Left kidney (tissue), 8 donors: ENCODE results near the gene TBXAS1. TPM values are rescaled to one million over a fixed set of nuclear protein-coding genes. Genes with fewer than 3 reads are reported as not detected.

Source experiments
- DNase-seq: peaks from one replicate; pipeline ENCODE4 v3.0.0-alpha.2; 2013
- long read RNA-seq, 8 donors: transcript quantifications; one replicate each; lab custom pipeline, GENCODE V29; 2026
- polyA plus RNA-seq: library from polyadenylated mRNA; unstranded; fragments of 120-200 nt; gene quantifications from one replicate; pipeline ENCODE4 v1.2.1, GENCODE V29; 2013; ENCODE audit not compliant: insufficient read length

The TBXAS1 gene
- polyA plus RNA-seq, result 35.8 TPM
- long read RNA-seq, donor 1, partial matches to known transcripts, result 0 of 3 reads
- long read RNA-seq, donor 1, other reads (novel, unspliced or antisense), result 0 of 3 reads
- long read RNA-seq, donor 2, partial matches to known transcripts, result 0 of 1 reads
- long read RNA-seq, donor 2, other reads (novel, unspliced or antisense), result 0 of 1 reads
- long read RNA-seq, donor 3, partial matches to known transcripts, result 0 of 4 reads
- long read RNA-seq, donor 3, other reads (novel, unspliced or antisense), result 0 of 4 reads
- long read RNA-seq, donor 4, result 0 reads
- long read RNA-seq, donor 5, partial matches to known transcripts, result 0 of 6 reads
- long read RNA-seq, donor 5, other reads (novel, unspliced or antisense), result 0 of 6 reads
- long read RNA-seq, donor 6, partial matches to known transcripts, result 0 of 5 reads
- long read RNA-seq, donor 6, other reads (novel, unspliced or antisense), result 0 of 5 reads
- long read RNA-seq, donor 7, partial matches to known transcripts, result 0 of 5 reads
- long read RNA-seq, donor 7, other reads (novel, unspliced or antisense), result 0 of 5 reads
- long read RNA-seq, donor 8, partial matches to known transcripts, result 0 of 1 reads
- long read RNA-seq, donor 8, other reads (novel, unspliced or antisense), result 0 of 1 reads

DNA sequence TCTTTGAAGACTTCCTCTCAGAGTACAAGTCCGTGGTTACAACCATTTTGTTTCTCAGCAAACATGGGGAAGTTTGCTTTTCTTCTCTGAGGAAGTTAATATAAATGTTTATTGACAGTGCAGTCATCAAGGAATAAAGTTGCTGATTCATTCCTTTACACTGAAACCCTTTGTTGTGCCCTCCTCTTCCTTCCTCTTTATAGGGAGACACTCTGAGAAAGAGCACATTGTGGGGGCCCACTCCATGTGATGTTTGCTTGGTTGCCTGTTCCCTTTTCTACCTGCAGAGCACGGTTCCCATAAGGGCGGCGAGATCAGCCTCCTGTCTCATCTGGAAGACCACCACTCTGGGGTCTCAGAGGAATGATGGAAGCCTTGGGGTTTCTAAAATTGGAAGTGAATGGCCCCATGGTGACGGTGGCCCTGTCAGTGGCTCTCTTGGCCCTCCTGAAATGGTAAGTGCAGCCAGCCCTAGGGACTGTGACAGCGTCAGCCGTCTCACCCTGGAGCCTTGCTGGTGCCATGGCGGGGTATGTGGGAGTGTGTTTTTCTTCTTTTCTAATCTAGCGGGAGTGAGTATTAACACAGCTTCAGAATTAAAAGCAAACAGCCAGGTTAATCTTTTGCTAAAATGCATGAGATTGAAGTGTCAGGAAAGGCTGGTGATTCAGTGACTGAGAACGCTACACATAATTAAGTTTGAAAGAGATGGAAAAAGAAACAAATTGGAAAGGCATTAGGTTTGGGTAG is at the start of gene TBXAS1:
TSS of gene TBXAS1 (plus strand) at position 240 of the 750 bp plus-strand sequence. CDS start at position 367, 127 bp downstream.
- peak; percentile 82 for DNase-seq

DNA sequence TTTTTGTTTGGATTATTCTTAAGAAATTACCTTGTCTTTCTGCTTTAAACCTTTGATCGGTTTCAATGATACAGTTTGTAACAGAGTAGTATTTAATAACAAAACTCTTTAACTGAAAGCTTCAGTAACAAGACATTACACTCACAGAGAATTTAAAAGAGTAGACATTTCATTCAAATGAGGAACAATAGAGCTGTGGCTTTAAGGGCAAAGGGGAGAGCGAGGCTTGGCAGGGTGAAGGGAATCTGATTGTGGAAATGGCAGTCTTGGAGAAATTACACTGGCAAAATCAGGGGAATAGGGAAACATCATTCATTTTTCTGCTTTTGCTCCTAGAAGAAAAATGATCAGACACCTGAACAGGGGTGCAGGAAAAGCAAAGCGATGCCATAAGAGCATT is 46.1 kb upstream of the TBXAS1 start:
- DNase-seq, result no peak

DNA sequence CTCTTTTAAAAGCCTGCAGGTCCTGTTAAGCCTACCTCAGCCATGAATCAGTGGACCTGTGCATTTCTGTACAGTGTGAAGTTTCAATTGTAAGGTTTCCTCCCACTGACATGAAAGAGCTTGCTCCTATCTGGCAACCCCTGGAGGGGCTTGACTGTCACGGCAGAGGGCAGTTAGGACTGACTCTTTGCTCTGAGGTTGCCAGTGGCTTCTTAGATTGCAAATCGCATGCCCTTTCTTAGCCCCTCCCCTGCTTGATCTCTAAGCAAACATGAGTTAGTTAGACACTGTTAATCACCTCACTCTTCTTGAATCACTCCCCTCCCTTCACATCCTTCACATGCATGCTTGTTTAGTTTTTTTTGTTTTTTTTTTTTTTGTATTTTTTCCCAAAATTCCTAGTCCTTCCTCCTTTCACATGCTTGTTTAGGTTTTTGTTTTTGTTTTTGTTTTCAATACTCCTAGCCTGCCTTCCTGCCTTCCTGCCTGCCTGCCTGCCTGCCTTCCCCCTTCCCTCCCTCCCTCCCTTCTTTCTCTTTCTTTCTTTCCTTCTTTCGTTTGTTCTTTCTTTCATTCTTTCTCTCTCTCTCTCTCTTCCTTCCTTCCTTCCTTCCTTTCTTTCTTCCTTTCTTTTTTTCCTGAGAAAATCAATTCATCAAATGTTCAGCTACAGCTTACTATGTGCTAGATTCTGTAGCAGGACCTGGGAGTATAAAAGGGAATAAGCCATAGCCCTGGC is 45.2 kb upstream of the TBXAS1 start:
- DNase-seq, result no peak

DNA sequence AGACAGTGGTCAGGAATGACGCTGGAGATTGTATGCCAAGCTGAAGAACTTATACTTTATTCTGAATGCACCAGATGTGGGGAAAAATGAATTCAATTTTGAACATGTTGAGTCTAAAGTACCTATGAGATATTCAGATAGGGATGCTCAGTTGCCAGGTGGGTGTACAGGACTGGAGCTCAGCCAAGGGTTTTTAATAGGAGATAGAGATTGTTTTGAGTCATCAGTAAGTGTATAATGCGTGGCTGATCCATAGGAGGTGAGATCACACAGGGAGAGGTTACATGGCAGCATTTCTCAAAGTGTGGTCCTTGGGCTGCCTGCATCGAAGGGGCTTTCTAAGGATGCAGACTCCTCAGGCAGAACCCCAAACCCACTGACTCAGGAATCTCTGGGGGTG is 44.4 kb upstream of the TBXAS1 start:
- DNase-seq, result no peak

- DNase-seq, result no peak
These were observed 37.7 kb upstream of the TBXAS1 start for GRCh38 chr7:139791316-139791715.

- no peak for DNase-seq
These were observed 31.5 kb upstream of the TBXAS1 start for GRCh38 chr7:139797607-139798006.

DNA sequence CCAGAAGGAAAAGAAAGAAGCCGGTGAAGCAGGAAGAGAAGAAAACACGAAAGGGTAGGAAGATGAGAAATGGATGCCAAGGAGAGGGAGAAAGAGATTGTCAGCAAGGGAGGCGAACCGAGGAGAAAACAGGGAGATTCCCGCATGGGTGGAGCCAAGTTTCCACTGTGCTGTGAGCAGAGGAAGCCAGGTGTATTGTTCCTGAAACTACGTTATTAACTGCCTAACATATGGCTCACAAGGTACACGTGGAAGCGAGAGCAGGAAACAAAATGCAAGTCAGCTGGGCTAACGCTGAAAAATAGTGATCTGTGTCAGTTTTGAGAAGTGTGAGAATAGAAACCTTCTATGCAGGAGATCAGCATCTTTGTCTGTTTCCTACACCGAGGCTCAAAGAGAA is 30.8 kb upstream of the TBXAS1 start:
- no peak for DNase-seq

DNA sequence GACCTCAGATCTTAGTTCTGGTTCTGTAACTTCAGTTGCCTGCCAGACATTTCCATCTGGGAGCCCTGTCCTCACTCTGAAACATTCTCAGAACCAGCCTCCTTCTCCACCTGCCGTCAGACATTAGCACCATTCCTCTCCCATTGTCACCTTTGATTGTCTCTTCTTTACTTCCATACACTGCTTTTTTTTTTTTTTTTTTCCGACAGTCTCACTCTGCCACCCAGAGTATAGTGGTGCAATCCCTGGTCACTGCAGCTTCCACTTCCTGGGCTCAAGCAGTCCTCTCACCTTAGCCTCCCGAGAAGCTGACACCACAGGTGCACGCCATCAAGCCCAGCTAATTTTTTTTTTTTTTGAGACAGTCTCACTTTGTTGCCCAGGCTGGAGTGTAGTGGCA is 30.2 kb upstream of the TBXAS1 start:
- DNase-seq, result no peak

DNA sequence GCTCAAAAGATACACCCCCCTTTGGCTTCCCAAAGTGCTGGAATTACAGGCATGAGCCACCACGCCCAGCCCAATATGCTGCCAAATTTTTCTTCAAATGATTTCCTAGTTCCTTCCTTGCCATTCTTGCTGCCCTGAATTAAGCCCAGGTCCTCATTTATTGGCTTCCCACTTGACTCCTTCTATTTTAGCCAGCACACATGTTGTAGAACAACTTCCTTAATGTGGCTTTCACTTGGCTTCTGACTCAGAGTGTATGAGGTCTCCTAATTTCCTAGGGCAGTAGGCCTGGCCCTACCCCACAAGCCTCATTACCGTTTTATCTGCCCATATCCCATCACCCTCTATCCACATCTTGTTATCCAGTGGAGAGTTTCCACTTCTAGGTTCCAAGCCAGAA is 29.5 kb upstream of the TBXAS1 start:
- no peak for DNase-seq

- no peak for DNase-seq
These were observed 24.5 kb upstream of the TBXAS1 start for GRCh38 chr7:139804571-139804970.

DNA sequence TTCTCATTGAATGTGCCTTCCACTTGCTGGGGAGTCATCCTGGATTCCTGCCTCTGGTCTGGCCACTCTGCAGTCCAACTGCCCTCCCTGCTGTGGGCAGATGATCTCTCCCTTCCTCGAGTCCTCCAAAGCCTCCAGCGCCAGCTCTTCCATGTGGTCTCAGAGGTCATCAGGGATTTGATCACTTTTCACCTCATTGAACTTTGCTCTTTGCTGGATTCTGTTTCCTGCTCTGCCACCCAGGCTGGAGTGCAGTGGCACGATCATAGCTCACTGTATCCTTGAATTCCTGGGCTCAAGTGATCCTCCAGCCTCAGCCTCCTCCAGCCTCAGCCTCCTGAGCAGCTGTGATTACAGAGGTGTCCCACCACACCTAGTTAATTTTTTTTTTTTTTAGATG is 22.1 kb upstream of the TBXAS1 start:
- no peak for DNase-seq

DNA sequence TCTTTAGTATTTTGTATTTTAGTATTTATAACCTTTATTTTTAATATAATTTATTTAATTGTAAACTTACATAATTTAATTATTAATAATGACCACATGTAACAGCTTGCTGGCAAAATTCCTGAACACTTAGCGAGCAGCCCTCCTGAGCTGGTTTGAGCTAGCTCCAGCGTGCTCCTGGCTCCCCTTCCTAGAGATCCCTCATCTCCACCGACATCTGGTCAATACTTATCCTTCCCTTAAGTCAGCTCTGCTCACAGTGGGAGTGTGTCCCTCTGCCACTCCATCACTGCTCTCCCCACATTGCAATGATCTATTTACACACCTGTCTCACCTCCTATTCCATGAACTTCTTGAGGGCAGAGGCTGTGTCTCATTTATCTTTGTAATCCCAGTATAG is 20.6 kb upstream of the TBXAS1 start:
- DNase-seq, result no peak

GRCh38 chr7:139808846-139809442 is 20.1 kb upstream of the TBXAS1 start:
- DNase-seq, result no peak

DNA sequence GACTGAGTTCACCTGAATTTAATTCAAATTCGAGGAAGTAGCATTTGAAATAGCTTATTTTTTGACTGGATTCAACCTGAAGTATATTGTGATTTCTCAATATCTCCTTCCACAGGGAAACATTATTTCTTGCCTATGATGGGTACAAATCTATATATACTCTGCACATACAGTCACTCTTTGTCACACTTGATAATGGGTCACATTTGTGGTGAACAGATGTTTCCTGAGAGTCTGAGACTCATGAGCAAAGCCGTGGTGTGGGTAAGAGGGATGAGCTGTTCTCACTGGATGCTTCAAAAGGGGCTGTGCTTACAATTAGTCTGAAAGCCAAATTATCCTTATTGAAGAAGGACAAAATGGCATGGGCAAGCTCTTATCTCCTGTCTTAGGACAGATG is 18.0 kb upstream of the TBXAS1 start:
- DNase-seq, result no peak

DNA sequence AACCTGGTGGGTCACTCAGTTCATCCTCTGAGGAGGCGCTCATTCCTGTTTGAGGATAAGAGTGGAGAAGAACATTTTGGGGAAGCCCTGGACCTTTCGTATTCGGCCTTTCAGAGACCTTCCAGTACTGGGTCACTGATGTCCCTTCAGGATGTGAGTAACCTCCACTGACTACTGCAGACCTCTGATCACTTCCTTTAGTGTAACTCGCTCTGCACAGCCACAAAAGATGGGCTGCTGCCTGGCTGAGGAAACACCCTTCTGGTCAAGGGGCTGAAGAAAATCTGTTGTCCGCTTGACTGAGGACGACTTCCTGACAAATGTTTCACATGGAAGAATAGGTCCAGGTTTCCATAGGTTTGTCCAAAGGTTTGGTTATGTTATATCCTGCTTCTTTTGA is 15.9 kb upstream of the TBXAS1 start:
- no peak for DNase-seq

DNA sequence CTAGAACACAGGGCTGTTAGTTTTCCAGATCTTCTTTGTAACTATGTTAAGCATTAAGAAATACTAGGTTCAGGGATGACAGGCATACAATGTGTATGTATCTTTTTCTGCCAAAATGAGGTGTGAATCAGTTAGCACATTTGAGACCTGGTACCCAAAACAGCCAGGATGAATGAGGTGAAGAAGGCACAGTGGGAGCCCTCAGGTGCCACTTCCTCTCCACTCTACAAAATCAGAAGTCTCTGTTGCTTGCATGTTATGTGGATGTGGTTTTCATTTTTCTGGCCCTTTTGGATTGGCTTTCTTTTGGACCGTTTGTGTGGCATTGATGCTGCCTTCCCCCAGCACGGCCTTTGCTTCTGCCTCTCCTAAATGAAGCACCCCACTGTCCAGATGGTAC is 15.4 kb upstream of the TBXAS1 start:
- DNase-seq, result no peak

GRCh38 chr7:139817249-139817648 is 11.8 kb upstream of the TBXAS1 start:
- no peak for DNase-seq

- no peak for DNase-seq
These were observed 9.0 kb upstream of the TBXAS1 start for GRCh38 chr7:139820089-139820488.

DNA sequence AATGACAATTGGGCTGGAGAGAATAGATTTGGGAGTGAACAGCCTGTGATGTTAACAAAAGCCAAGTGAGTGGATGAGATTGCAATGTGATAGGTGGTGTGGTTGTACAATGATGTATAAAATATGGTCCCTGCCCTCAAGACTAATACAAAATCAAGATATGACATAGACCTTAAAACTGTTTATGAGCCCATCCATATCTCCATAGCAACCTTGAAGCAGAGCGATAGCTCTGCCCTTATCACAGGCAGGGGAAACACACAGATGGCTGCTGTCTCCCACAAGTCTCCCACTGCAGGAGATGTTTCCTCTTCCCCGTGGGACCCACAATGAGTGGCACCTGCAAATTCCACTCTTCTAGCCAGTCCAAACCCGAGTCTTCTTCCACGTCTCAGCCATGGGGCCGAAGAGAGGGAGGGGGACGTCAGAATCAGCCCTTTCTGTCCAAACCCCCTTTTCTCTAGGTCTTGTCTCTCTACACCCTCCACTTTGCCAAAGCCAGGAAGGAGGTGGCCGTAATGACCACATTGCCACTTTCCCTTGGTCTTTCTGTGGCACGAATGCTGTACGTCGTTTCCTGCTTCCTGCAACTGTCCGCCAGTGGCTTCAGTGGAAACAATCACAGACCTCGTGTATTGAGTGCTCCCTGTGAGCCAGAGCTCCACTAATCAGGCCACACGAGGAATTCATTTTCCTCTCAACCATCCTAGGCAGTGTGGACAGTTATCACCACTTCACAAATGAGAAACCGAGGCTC is 7.5 kb upstream of the TBXAS1 start:
- DNase-seq, result no peak

GRCh38 chr7:139822855-139823254 is 6.2 kb upstream of the TBXAS1 start:
- DNase-seq, result no peak

DNA sequence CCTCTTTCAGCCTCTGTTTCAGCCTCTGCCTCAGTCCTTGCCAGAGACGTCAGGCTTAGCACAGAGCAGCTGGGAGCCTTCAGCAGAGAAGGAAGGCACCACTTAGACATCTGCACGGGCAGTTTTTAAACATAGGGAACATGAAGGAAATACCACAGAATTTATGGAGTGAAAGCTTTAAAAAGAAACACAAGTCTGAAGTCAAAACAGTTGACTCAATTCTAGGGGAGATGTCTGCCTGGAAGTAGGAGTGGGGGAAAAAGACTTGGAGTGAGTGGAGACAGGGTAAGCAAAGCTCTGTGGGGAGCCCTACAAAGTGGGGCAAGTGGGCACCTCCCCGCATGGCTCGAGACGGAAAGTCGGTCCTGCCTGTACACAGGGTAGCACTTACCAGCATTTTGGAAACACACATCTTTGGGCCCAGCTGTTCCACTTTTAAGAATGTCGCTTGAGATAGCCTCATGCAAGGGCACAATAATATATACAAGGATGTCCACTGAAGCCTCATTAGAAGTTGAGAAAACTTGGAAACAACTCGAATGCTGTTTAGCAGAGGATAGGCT is 5.0 kb upstream of the TBXAS1 start:
- DNase-seq, result peak; percentile 48
